Activated CD8-positive, alpha-beta memory T cell treated with anti-CD3 and anti-CD28 coated beads for 4 hours (primary cell): ENCODE data around the gene TGM1.
"Not testable (repeated sequence)": the region's sequence is repeated elsewhere in the genome, so short reads cannot be mapped to it uniquely, and the experiment has no call there.

Experiments used
- DNase-seq, 2 donors: peaks; one replicate each; pipeline ENCODE4 v3.0.0-alpha.2; 2020; ENCODE audit warnings: low read depth in 2 of 2

The TGM1 gene

DNA sequence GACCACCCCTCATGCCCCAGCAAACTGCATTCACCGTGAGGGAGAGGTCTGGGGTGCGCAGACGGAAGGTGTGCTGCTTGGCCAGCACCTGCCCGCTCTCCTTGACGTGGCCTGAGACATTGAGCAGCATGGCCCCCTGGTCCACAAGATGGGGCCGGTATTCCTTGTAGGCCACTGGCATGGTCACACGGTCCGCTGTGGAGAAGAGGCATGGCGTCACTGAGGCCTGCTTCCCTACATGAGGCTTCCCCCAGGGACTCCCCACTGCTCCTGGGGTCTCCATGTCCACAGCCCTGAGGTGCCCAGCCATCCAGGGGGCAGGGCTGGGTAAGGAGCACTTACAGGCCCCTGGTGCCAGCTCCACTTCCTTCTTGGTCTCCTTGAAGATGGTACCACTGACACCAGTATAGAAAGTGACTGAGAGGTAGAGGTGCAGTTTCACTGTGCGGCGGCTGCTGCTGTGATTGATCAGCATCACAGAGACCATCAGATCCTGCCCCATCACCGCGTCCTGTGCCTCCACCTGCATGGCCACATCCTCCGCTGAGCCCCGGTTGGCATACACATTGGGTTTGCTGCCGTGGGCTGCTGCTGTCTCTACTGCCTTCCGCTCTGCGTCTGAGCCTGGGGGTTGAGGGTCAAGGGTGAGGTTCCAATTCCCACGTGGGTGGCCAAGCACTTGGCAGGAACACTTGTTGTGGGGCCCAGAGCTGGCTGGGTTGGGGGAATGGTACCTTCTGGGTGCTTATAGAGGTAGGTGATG lies 8.2 kb downstream of the TGM1 start:
- no peak for DNase-seq

DNA sequence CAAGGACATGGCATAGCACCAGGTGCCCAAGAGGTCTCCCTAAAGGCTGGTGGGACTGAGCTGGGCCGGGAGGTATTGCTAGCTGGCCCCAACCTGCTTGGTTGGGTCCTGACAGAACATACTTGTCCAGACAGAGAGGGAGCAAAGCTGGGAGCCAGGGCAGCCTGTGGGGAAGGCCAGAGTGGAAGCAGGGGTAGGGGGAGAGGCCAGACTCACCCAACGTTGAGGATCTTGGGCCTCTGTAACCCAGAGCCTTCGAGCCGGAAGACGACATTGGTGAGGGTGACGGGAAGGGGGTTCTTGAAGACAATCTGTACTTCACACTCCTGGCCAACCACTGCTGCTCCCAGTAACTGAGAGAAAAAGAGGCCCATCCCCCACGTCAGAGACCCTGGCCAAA lies 9.0 kb downstream of the TGM1 start:
- no peak for DNase-seq

DNA sequence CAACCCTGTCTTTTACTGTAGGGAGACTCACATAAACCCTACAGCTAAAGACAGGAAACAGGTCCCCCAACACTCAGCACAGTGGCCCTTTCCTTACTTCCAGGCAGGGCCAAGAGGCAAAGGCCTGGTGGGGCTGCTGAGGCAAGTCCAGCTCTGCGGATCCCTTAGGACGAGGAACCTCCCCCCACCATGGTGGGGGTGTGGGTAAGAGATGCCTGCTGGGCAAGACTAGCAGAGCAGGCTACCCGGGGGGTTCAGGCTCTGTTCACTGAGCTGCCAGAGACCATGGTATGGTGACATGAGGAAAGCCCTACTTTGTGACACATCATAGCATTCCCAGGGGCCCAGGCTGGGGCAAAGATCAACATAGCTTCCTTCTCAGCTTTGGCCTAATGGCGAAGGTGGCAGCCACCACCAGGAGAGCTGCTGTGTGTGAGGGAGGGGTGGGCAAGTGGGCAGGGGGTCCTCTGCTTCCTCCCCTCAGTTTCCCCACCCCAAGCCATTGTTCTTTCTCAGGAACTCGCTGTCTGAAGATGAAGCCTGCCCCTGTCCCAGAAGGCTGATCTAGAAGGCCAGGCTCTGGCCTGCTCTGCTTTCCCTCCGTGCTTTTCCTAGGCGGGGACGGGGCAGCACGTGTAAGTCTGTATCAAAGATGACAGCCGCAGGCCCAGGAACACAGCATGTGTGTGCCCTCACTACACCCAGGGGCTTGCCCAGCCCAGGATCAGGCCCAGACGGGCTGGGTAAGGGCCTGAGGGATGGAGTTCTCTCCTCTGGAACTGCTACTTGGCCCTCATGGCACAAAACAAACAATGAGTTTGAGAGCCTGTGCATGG lies 10.5 kb downstream of the TGM1 start:
- DNase-seq = no peak

DNA sequence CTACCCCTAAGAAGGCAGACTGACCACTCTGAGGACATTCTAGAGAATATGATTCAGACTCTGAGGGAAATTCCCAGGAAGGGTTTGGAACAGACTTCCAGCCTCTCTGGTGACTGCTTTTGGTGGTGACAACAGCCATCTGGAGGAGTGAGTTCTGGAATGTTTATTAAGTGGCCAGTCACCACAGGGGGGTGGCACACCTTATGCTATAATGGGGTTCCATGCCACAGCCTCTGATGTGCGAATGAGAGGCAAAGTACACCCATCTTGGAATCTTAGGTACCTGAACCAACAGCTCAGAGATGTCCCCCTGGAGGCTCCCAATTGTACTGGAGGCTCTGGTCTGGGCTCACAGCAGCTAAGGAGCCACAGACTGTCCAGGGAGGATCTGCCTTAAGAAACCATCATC lies 11.1 kb downstream of the TGM1 start:
- DNase-seq = no peak

- no peak for DNase-seq
These were observed 12.6 kb downstream of the TGM1 start for GRCh38 chr14:24250354-24250753.

DNA sequence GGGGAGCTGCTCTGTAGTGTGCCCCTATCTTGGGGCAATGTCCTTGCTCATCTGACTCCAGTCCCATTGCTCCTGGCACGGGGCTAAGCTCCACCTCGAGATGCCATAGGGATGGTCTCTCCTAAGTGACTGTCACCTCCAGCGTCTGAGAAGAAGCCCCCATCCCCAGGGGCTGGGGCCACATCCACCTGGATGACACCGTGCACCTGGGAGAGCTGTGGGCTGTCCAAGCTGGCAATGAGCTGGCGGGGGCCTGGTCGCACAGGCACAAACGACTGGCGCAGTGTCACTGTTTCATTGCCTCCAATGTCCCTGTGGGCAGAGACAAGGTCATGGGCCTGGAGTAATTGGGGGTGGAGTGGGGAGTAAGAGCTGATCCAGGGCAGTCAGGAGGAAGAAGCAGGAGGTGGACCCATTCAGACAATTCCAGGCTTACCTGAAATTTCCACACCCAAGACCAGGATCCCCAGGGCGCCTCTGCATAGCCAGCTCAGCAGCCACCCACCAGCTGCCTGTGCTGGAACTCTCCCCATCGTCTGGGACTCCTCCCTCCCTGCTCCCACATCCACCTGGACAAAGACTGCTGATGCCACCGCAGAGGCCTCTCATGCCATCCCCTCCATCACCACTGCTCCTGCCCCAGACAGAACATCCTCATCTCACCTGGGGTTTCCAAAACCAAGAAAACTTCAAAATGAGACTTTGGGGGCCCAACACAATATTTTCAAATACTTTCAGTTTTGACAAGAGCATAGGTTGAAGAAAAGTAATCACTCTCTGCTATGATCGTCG lies 13.6 kb downstream of the TGM1 start:
- no peak for DNase-seq

DNA sequence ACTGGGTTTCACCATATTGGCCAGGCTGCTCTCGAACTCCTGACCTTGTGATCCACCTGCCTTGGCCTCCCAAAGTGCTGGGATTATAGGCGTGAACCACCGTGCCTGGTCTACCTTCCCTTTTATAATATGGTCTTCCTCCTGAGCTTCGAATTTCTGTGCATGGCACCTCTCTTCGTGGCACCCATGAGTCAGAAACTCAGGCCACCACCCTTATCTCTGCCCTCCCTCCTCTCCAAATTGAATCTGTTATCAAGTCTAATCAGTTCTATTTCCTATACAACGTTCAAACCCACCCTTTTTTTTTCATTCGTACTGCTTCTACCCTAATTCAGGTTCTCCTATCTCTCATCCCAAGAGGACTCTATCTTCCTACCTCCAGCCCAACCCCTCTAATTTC lies 15.6 kb downstream of the TGM1 start:
- DNase-seq = no peak

DNA sequence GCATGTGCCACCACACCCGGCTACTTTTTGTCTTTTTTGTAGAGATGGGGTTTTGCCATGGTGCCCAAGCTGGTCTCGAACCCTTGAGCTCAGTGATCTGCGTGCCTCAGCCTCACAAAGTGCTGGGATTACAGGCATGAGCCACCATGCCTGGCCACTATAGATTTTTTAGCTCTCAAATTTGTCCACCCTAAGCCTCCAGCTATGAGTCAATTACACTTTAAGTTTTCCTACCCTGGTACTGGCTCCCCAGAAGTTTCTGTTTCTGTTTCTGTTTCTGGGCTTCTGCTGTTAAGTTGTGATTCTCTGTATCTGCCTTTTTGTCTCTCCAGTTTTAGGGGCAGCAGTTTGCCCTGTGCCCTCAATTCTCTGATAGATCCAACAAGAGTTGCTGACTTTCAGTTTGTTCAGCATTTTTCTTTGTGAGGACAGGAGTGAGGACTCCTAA lies 16.2 kb downstream of the TGM1 start:
- DNase-seq = no peak

DNA sequence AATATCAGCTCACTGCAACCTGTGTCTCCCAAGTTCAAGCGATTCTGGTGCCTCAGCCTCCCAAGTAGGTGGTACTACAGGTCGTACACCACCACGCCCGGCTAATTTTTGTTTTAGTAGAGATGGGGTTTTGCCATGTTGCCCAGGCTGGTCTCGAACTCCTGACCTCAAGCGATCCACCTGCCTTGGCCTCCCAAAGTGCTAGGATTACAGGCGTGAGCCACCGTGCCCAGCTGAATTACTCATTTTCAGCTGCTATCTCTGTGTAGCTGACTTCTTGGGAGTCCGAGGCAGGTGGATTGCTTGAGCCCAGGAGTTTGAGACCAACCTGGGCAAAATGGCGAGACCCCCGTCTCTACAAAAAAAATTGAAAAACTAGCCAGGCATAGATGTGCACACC lies 17.6 kb downstream of the TGM1 start:
- DNase-seq = not testable (repeated sequence)

- DNase-seq = no peak
These were observed 19.6 kb downstream of the TGM1 start for GRCh38 chr14:24243336-24243836.

GRCh38 chr14:24241829-24242443 lies 21.0 kb downstream of the TGM1 start:
- DNase-seq = peak; percentile 85 to 90

- DNase-seq = no peak
These were observed 22.7 kb downstream of the TGM1 start for GRCh38 chr14:24240110-24240918.

GRCh38 chr14:24238527-24239037 lies 24.4 kb downstream of the TGM1 start:
- DNase-seq = no peak

DNA sequence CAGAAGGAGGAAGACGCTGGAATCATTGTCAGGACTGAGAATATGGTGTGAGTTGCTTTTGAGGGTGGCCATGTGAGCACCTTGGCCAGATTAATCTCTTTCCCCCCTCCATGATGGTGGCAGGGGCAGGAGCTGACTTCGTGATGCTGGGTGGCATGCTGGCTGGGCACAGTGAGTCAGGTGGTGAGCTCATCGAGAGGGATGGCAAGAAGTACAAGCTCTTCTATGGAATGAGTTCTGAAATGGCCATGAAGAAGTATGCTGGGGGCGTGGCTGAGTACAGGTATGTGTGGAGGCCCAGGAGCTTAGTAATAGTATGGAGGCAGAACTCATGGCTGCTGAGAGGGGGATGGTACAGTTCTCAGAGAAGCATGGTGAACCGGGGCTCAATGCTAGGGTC lies 24.9 kb downstream of the TGM1 start:
- DNase-seq = peak in 1 of 2 donors; percentile 19

DNA sequence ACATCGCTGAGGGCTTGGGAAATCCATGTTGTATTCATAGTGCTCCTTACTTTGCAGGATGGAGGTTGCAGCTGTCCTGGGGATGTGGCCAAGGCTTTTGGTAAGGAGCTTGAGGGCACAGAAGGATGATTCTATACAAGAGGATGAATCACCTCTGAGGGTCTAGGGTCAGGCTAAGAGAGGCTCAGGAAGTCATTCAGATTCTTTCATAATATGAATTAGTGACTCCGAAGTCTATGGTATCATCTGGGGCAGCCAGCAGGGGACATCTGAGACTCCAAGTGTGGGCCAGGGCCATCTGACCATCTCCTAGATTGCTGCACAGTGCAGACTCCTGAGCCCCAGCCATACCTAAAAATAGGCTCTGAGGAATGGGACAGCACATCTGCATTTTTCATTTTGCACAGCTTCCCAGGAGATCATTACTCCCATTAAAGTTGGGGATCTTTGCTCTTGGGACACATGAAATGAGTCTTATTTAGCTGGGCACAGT lies 25.5 kb downstream of the TGM1 start:
- DNase-seq = no peak

DNA sequence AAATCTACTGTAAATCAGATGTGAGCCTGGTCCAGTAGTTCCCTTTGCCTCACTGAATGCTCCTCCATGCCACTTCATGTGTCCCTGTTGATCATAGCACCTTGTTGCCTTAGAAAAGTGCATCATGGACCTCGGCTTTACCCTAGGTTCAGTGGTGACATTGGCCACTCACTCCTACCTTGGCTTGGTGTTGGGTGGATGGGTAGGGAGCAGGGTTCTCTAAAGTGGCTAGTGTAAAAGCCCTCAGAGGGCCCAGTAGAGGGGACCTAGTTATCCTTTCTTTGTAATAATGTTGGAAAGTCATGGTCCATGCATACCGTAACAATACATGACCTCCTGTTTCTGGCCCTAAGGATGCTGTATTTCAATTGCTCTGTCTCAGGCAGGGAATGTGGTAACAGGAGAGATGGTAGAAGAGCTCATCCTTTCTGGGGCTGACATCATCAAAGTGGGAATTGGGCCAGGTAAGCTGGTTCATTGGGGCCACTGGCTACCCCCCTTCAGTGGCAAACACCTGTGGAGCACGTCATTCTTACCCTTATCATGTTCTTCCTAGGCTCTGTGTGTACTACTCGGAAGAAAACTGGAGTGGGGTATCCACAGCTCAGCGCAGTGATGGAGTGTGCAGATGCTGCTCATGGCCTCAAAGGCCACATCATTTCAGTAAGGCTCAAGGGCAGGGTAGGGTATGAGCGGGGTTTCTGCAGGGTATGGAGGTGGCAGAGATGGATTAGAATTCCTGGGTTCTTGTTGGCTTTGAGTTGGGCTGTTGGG lies 26.1 kb downstream of the TGM1 start:
- no peak for DNase-seq

GRCh38 chr14:24235804-24236688 lies 26.9 kb downstream of the TGM1 start:
- DNase-seq = no peak
